C4-2B (cell line): Measurements from ENCODE around the gene SNX3.

Source experiments
- ZFX ChIP-seq: fragments of 450-650 bp; IDR thresholded peaks from 2 replicates; pipeline ENCODE4 v1.6.1; 2017
- TF ChIP-seq, protein P1 (sequence below): fragments of 450-650 bp; conservative IDR thresholded peaks from 2 replicates; pipeline ENCODE4 v1.5.1; 2017; ENCODE audit warnings: mild to moderate bottlenecking

GRCh38 chr6:108294727-108295625, 34.1 kb upstream of the SNX3 start, which contains the start of gene AFG1L:
- TF ChIP-seq, protein P1, sequence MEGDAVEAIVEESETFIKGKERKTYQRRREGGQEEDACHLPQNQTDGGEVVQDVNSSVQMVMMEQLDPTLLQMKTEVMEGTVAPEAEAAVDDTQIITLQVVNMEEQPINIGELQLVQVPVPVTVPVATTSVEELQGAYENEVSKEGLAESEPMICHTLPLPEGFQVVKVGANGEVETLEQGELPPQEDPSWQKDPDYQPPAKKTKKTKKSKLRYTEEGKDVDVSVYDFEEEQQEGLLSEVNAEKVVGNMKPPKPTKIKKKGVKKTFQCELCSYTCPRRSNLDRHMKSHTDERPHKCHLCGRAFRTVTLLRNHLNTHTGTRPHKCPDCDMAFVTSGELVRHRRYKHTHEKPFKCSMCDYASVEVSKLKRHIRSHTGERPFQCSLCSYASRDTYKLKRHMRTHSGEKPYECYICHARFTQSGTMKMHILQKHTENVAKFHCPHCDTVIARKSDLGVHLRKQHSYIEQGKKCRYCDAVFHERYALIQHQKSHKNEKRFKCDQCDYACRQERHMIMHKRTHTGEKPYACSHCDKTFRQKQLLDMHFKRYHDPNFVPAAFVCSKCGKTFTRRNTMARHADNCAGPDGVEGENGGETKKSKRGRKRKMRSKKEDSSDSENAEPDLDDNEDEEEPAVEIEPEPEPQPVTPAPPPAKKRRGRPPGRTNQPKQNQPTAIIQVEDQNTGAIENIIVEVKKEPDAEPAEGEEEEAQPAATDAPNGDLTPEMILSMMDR, result no peak
- 0 out of 2 replicates have a peak, but pooled peaks have one; percentile 19 for TF ChIP-seq ZFX
